Measurements from ENCODE around the gene CNIH2.
A peak's percentile ranks its signal among the peaks of the same experiment; 100 is the strongest.
"Not testable (repeated sequence)": the region's sequence is repeated elsewhere in the genome, so short reads cannot be mapped to it uniquely, and the experiment has no call there.

Gene CNIH2

DNA sequence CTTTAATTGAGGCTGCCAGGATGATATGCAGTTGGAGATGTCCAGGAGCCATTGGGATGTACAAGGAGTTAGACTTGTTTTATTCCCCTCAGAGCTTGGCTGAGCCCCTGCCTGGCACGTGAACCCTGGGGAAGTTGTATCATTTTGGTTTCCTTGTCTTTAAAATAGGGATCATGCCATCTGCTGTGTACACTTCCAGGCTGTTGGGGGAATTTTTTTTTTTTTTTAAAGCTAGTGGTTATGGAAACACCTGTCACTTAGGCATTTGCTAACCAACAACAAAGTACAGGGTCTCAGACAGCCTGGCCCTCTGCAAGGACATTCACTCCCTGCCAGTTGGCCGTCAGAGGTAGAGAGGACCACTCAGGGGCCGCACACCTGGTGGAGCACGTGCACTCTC lies 18.0 kb upstream of the CNIH2 start:
- DNase-seq (ENCODE audit: low spot score): no peak

DNA sequence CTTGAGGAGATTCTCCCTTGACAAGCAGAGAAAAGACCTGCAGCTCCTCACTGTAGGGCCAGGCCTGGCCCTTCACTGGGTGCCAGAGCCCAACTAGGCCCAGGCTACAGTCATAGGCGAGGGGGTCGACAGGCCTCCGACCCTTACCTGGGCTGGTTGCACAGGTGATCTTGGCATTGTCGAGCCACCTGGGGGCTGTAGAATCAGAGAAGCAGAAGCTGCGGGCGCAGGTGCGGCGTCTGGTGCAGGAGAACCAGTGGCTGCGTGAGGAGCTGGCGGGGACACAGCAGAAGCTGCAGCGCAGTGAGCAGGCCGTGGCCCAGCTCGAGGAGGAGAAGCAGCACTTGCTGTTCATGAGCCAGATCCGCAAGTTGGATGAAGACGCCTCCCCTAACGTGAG lies 16.4 kb upstream of the CNIH2 start:
- no peak for DNase-seq (ENCODE audit: low spot score)

DNA sequence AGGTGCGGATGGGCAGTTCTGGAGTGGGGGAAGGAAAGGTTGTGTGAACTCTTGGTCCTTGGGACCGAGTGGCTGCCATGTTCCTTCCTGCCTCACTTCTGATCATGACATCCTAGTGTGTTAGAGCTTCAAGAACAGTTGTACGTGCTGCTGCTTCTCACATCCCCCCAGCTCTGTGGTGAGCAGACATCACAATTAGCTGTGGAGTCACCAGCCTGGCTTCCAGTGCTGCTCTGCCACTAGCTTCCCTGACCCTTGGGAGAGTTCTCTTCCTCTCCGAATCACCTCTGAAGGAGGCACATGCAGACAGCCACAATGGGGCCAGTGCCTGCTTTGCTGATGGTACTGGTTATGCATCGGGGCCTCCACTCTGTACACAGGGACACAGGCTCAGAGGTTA lies 15.8 kb upstream of the CNIH2 start:
- DNase-seq (ENCODE audit: low spot score): no peak

DNA sequence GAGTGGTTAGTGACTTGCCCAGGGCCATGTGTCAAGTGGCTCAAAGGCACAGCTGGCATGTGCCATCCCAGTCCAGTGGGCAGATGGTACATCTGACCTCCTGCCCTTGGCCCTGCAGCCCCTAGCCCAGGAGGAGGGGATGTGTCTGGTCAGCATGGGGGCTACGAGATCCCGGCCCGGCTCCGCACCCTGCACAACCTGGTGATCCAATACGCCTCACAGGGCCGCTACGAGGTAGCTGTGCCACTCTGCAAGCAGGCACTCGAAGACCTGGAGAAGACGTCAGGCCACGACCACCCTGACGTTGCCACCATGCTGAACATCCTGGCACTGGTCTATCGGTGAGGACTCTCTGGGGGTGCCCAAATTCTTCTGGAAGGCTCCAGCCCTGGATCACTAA lies 15.3 kb upstream of the CNIH2 start:
- DNase-seq (ENCODE audit: low spot score): no peak

DNA sequence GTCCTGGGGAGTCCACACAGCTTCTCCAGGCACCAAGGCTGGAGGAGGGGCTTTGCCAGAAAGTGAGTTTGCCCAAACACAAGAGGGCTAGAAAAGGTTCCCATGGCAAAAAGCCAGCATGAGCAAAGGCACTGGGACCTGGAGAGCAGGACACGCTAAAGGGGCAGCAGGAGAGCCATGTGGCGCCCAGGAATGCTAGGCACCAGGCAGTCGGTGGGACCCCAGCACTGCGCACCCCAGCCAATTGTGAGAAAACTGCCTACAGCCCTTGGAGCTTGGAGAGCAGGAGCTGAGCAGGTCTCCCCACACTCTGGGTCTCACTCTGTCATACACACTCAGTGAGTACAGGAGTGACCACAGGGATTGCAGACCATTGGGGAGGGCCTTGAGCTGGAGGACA lies 14.7 kb upstream of the CNIH2 start:
- no peak for DNase-seq (ENCODE audit: low spot score)

DNA sequence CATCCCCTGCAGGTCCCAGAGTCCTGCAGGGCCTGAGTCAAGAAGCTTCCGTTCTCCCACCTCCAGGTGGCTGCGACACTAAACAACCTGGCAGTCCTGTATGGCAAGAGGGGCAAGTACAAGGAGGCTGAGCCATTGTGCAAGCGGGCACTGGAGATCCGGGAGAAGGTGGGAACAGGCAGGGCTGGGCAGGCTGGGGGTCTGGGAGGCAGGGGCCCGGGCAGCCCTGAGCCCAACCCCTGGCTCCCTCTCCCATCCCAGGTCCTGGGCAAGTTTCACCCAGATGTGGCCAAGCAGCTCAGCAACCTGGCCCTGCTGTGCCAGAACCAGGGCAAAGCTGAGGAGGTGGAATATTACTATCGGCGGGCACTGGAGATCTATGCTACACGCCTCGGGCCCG lies 14.2 kb upstream of the CNIH2 start:
- DNase-seq (ENCODE audit: low spot score): no peak

DNA sequence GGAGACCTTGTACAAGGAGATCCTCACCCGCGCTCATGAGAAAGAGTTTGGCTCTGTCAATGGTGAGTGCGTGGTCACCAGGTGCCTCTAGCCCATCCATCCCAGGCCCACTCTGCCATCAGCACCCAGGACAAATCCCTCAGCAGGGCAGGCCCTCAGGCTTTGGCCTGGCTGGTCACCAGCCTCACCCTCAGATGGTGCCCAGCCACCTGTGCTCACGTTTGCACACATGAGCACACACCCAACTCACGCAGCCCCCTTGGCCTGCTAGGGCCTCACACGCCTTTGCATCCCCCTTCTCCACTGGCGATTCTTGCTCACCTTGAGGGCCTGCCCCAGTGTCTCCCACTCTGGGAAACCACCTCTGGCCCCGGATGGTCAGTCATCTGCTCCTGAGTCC lies 13.6 kb upstream of the CNIH2 start:
- DNase-seq (ENCODE audit: low spot score): no peak

DNA sequence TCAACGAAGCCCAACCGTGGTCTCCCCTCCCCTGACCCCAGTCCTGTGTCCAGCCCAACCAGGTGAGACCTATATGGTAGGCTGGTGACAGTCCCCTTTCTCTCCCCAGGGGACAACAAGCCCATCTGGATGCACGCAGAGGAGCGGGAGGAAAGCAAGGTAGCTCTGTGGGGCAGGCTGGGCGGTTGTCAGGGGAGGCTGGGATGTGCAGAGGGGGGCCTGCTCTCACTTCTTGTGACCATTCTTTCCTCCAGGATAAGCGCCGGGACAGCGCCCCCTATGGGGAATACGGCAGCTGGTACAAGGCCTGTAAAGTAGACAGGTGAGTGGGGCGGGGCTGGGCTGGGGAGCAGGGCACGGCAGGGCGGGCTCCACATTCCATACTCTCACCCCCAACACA lies 13.1 kb upstream of the CNIH2 start:
- DNase-seq (ENCODE audit: low spot score): no peak

DNA sequence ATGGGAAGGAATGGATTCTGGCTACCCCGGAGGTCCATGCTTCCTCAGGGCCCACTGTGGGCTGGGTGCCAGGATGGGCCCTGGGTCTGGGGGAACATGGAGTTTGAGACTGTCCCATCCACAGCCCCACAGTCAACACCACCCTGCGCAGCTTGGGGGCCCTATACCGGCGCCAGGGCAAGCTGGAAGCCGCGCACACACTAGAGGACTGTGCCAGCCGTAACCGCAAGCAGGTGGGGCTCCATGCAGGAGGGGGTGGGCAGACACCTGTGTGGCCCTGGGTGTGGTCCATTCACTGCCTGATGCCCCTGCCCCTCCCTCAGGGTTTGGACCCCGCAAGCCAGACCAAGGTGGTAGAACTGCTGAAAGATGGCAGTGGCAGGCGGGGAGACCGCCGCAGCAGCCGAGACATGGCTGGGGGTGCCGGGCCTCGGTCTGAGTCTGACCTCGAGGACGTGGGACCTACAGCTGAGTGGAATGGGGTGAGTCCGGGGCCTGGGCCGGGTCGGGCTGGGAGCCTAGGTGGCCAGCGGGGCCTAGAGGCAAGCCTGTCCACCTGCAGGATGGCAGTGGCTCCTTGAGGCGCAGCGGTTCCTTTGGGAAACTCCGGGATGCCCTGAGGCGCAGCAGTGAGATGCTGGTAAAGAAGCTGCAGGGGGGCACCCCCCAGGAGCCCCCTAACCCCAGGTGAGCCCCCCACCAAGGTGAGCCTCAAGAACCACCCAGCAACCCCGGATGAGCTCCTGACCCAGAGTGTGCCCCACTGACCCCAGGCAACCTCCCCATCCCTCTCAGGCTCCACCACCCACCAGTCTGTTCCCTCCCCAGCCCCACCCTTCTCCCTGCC lies 12.2 kb upstream of the CNIH2 start:
- no peak for DNase-seq (ENCODE audit: low spot score)

DNA sequence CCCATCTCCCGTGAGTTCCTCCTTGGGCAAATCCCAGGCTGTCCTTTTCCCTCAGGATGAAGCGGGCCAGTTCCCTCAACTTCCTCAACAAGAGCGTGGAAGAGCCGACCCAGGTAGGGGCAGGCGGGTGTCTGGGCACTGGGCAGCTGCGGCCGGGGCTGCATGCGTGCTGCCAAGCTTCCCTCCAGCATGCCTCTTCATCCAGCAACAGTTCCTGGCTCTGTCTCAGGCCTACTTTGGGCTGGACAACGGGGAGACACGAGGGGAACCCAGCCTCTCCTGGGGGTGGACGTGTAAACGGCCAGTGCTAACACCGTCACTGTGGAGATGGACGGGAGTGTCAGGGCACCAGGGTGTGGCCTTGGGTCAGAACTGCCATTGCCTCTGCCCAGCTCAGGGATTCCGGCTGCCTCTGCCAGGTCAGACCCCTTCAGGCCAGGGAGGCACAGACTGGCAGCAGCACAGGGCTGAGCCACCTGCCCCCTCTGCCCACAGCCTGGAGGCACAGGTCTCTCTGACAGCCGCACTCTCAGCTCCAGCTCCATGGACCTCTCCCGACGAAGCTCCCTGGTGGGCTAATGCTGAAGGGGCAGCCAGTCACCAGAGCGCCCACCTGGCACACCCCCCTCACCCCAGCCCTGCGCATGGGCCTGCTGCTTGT lies 11.5 kb upstream of the CNIH2 start:
- DNase-seq (ENCODE audit: low spot score): no peak

DNA sequence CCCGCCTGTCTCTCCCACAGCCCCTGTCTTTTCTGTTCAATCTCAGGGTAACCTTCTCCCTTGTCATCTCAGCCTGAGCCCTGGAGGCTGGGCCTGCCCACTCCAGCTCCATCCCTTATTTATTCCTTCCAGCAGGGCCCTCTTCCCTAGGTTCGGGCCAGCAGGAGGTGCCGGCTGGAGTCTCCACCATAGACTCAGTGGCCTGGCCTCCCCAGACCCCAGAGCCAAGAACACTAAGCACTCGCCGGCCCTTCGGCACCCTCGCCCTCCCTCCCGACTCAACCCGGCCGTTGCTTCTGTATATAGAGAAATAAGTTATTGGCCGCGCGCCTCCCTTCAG lies 11.0 kb upstream of the CNIH2 start:
- no peak for DNase-seq (ENCODE audit: low spot score)

DNA sequence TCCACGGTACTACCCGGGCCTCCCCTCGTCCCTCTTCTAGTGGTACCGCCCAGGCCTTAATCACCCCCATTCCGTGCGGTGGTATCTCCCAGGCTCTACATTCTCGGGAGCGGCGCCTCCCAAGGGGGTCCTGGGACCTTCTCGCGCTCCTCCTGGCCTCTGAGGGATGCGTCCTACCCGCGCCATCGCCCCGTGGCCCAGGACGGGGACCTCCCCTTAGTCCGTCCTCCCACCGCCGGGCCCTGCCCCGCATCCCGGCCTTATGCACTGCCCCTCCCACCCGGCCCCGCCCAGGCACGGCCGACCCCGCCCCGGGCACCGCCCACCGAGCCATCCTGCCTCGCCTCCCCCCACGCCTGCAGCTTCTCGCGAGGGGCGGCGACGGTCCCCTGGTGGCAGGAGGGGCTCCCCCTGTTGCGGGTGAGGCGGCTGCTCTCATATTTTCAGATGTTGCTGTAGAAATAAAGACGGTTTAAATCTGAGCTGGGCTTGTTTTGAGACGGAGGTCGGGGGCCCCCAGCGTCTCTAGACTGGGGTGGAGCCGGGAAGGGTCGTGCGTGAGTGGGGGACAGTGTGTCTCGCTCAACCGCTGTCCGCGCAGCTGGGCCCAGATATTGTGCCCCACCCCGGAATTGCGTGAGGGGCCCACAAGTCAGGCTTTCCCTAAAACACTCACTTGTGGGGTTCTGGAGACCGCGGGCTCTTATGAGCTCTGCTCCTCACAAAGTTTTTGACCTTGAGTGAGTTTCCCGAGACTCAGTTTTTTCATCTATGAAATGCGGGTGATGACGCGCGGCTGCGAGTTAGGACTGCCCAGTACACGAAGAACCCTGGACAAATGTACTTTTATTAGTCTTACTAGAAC lies 10.4 kb upstream of the CNIH2 start:
- peak; percentile 82 for DNase-seq (ENCODE audit: low spot score)

DNA sequence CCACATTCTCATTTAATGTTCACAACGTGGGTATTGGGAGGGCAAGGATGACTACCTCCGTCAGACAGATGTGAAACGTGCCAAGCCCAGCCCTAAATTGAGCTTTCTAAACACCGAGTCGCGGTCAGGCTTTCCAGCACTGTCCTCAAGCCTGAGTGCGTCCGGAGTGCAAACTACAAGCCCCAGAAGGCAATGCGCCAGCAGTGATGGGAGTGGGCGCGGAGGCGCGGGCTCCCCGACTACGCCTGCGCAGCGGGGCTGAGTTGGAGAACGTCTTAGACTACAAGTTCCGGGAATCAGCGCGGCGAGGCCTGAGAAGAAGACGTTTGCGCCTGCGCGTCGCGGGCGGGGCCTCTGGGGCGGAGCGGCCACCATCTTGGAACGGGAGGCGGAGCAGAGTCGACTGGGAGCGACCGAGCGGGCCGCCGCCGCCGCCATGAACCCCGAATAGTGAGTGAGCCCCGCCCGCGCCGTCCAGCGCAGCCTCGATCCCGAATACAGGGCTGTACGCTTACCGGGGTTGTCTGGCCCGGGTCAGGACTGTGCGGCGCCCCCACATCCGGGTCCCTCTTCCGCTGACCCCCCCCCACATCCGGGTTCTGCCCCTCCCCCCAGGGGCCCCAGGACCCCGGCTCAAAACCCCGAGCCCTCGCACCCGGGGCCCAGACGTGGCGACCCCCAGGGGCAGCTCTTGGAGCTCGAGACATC lies 9.6 kb upstream of the CNIH2 start, which contains the start of gene RAB1B:
Gene RAB1B (plus strand): TSS at position 396 of the 708 bp plus-strand sequence. CDS start 41 bp downstream, at position 437.
- DNase-seq (ENCODE audit: low spot score): peak; percentile 99

DNA sequence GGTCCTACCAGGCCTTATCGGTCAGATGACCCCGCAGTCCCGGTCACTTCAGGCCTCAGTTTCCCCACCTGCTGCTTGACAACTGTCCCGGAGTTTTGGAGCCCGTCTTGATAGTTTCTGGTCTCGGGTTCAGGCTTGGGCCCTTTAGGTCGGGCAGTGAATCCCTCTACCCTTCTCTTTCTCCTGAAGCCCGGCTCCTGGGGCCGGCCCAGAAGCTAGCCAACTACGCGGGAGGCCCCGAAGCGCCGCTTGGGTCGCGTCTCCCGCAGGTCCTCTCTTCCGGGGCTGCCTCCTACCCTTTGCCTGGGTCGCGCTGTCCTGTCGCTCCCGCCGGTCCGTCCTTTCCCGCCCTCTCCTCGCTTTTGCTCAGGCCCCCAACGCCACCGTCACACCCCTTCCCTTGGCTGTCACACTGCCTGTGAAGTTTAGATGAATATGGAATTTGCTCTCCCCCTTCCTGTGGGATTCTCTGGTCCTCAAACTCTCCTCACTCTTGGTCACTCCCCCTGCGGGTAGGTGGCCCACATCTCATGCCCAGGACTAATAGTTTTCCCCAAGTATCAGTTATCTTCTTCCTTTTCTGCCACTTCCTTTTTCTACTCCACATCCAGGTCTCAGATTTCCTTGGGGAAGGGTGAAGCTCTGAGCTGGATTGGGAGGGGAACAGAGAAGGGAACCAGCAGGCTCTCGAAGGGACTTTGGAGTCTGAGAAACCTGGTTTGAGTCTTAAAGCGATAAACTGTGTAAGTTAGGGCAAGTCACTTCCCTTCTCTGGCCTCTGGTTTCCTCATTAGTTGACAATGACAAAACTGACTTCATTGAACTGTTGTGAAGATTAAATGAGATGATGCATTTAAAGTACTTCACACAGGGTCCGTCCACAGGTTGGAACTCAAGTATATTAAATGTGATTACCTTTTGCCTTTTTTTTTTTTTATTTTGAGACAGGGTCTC lies 8.7 kb upstream of the CNIH2 start:
- peak; percentile 69 for DNase-seq (ENCODE audit: low spot score)

DNA sequence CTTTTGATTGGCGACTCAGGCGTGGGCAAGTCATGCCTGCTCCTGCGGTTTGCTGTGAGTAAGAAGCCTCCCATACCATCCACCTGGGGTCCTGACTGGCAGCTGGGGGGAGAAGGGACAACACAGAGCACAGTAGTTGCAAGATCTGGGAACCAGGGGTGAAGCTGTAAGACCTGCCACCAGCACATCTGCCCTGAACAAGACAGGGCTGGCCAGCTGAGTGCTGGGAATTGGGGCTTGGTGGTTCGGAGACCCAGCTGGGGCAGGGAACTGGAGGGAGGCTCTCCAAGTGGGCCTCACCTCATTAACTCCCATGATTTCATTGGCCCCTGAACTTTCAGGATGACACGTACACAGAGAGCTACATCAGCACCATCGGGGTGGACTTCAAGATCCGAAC lies 6.2 kb upstream of the CNIH2 start:
- no peak for DNase-seq (ENCODE audit: low spot score)

DNA sequence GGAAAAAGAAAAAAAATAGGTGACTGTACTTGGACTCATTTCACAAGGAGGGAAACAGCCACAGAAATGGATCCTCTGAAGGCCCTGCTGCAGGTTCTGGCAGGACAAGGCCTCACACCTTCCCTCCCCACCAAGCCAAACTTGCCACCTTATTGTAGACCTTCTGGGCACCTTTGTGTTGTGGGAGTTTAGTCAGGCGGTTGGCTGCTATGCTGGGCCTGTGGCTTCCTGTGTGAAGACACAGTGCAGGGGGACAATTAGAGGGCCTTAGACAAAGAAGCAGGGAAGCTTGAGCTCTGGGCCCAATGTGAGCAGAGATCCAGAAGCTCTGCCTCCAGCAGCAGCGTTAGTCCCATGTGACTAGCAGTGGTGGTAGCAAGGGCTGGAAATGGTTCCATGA lies 5.4 kb upstream of the CNIH2 start:
- no peak for DNase-seq (ENCODE audit: low spot score)

DNA sequence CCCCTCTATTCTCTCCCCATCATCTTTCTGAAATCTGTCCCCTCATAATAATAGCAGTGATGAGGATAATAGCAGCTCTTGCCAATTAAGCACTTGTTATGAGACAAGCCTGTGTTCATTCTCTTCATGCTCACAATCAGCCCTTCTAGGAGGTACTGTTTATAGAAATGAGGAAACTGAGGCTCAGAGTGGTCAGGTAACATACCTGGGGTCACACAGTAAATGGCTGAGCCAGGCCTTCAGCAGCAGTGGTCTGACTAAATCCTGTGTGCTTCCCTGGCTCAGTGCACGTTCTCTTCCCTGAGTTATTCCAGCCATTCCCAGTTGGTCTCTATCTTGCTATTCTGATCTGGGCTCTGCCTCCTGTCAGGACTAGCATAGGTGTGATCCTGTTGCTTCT lies 3.8 kb upstream of the CNIH2 start:
- DNase-seq (ENCODE audit: low spot score): no peak

DNA sequence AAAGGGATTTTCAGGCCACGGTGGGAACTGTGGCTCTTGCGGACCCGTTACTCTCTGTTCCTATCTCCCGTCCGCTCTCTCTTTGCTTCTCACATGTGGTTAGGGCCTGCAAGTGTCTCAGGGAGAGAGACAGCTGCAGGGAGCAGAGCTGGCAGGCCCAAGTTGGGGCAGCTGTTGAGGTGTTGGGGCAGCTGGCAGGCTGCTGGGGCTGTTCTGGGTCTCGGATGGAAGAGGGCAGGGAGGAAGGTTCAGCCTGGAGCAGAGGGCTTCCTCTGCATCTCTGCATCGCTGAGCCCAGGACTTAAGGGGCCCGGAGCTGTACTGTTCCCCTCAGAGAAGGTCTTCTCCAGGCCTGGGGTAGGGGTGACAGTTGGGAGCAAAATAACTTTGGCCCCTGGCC lies 2.6 kb upstream of the CNIH2 start:
- no peak for DNase-seq (ENCODE audit: low spot score)

DNA sequence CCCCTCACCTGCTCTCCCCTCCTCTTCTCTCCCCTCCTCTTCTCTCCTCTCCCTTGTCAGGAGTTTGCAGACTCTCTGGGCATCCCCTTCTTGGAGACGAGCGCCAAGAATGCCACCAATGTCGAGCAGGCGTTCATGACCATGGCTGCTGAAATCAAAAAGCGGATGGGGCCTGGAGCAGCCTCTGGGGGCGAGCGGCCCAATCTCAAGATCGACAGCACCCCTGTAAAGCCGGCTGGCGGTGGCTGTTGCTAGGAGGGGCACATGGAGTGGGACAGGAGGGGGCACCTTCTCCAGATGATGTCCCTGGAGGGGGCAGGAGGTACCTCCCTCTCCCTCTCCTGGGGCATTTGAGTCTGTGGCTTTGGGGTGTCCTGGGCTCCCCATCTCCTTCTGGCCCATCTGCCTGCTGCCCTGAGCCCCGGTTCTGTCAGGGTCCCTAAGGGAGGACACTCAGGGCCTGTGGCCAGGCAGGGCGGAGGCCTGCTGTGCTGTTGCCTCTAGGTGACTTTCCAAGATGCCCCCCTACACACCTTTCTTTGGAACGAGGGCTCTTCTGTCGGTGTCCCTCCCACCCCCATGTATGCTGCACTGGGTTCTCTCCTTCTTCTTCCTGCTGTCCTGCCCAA lies 1.9 kb upstream of the CNIH2 start:
- DNase-seq (ENCODE audit: low spot score): no peak

DNA sequence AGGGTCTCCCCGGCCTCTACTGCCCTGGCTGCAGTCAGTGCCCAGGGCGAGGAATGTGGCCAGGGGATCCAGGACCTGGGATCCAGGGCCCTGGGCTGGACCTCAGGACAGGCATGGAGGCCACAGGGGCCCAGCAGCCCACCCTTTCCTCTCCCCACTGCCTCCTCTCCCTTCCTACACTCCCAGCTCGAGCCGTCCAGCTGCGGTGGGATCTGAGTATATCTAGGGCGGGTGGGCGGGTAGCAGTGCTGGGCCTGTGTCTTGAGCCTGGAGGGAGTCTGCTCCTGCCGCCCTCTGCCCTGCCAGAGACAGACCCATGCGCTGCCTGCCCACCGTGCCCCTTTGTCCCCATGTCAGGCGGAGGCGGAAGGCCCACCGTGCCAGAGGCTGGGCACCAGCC lies 1.4 kb upstream of the CNIH2 start:
- DNase-seq (ENCODE audit: low spot score): not testable (repeated sequence)

DNA sequence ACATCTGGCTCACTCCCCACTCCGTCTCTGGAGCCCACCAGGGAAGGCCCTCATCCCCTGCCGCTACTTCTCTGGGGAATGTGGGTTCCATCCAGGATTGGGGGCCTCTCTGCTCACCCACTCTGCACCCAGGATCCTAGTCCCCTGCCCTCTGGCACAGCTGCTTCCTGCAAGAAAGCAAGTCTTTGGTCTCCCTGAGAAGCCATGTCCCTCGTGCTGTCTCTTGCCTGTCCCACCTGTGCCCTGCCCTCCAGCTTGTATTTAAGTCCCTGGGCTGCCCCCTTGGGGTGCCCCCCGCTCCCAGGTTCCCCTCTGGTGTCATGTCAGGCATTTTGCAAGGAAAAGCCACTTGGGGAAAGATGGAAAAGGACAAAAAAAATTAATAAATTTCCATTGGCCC lies 911 bp upstream of the CNIH2 start:
- DNase-seq (ENCODE audit: low spot score): not testable (repeated sequence)
